ENCODE results near the gene SLC29A3.

SLC29A3 gene

GRCh38 chr10:71392791-71393781 lies 74.0 kb downstream of the SLC29A3 start:
- no peak for DNase-seq (ENCODE audit: low spot score)

- no peak for DNase-seq (ENCODE audit: low spot score)
These were observed 74.9 kb downstream of the SLC29A3 start for GRCh38 chr10:71393841-71394475.

DNA sequence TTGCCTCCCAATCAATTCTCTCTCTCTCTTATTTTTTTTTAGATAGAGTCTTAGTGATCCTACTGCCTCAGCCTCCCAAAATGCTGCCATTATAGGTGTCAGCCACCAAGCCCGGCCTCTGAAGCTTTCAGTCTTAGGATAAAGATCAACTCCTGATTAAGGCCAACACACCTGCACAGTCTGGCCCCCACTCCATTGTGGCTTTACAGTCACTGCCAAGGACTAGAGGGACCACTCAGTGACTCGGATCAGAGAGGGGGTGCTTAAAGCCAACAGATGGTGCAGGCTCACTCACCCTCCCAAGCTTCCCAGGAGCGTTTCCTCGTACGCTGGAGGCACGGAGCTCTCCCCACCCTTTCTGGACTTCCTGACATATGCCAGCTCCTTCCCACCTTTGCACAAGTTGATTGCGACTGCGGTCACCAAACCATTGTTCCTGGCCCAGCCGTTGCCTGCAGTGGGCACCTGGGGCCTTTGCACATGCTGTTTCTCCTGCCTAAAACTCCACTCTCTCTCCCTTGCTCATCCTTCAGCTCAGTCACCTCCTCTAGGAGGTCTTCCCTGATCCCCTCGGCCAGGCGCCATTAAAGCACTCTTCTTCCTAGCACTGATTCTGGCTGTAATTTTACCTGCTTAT lies 76.0 kb downstream of the SLC29A3 start:
- no peak for DNase-seq (ENCODE audit: low spot score)

GRCh38 chr10:71395621-71396020 lies 76.6 kb downstream of the SLC29A3 start:
- no peak for DNase-seq (ENCODE audit: low spot score)

DNA sequence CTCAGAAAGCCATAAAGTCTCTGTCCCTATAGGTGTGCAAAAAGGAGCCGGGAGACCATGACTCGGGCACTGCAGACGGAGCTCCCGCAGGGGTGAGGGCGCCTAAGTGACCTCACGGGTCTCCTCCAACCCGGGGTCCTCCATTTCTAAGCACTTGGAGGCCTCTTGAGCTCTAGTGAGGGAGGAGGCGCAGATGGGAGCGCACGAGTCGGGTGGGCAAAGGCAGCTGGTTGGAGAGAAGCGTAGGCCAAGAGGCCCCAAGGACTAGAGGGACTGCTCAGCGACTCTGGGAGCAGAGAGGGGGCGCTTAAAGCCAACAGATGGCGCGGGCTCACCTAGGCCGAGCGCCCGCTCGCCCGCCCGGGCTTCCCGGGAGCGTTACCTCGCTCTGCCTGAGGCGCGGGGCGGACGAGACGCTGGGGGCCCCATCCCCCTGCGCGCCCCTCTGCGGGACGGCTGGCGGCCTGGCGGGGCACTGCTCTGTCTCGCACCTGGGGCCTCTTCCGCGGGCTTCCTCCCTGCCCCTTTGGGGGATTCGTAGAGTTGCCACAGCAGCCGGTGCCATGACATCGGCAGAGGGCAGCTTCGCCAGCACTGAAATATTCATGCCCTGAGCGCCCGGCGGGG lies 77.1 kb downstream of the SLC29A3 start:
- DNase-seq (ENCODE audit: low spot score): peak; percentile 9

DNA sequence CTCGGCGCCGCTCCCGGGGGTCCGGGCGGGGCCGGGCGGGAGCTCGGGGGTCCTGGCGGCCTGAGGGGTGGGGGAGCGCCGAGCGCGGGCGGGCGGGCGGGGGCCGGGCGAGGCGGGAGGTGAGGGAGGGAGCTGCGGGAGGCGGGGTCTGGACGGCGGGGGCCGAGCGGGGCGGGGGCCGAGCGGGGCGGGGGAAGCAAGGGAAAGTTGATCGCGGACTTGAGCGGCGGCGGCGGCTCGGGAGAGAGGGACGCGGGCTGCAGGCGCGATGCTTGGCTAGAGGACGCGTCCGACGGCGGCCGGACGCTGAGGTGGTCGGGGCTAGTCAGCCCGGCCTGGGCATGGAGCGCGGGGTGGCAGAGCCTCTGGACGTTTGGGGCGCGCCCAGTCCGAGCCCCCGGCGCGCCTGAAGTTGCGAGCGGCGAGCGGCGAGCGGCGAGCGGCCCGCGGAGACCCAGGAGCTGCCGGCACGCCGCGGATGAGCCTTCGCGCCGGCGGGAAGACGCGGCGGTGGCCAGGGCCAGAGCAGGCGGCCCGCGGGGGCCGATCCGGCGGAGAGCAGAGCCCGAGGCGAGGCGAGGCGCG lies 77.7 kb downstream of the SLC29A3 start, which contains the start of gene CDH23:
TSS of gene CDH23 (plus strand) at position 210 of the 585 bp plus-strand sequence. CDS start 42,912 bp downstream, outside the sequence.
- DNase-seq (ENCODE audit: low spot score): no peak

DNA sequence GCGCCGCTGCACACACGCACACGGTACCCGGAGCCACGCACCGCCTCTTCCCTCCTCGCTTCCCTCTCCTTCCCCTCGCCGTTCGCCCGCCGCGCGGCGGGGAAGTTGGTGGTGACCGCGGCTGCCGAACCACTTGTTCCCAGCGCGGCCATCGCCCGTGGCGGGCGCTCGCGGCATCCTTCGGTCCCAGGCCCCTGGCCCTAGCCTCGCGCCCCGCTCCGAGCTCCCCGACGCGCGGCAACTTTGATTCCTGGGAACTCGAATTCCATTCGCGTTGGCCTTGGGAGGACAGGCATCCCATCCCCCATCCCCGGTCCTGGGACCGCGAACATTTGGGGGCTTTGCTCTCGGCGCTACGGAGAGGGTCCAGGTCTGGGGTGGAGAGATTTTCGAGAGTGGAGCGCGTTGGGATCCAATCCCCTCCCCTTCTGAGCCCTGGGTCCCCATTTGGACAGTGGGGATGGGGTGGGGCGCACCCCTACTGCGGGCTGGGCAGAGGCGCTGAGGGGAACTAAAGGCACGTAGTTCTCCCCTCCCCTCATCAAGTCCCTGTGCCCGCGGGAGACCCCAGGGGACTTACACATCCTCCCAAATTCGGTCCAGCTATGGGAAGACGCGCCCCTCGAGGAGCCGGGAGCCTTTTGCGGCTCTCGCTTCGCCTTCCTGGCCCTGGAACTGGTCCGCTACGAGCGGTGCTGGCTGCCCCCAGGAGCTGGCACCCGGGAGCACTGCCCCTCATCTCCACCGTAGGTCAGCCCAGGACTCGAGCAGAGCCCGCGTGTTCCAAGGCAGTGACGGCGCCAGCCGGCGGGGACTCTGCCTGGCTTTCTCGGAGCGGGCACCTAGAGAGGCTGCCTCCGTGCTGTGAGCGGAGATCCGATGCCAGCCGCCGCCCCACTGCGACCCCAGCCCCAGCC lies 78.5 kb downstream of the SLC29A3 start:
- DNase-seq (ENCODE audit: low spot score): no peak

DNA sequence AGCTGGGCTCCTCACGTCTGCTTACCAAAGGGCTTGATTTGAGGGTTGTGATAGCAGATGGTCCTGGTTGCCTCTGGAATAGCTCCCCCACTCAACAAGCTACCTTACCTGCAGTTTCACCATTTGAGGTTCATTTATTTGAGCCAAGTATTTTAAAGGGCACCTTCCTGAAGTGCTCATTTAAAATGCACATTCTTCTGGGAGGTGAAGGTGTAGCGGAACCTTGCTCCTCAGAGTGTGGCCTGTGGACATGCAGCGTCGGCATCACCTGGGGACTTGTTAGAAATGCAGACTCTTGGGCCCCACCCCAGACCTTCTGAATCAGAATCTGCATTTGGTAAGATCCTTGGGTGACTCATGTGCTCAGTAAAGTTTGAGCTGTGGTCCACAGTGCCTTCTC lies 79.9 kb downstream of the SLC29A3 start:
- no peak for DNase-seq (ENCODE audit: low spot score)

DNA sequence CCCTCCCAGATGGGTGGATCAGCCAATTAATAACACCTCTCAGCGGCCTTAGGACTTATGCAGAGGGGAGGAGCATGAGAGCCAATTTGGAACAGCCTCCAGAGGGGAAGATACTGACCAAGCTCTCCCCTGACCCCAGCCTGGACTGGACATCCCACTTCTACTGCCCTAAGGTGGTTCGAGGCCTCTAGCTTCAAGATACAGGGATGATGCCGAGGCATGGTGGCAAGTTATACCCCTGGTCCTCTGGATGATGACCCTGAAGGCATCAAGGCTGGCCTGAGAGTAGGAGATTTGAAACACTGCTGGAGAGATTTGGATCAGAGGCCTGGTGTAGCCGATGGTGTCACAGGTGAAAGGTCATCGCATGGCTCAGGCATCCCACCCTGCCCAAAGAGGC lies 80.9 kb downstream of the SLC29A3 start:
- no peak for DNase-seq (ENCODE audit: low spot score)

- DNase-seq (ENCODE audit: low spot score): no peak
These were observed 82.0 kb downstream of the SLC29A3 start for GRCh38 chr10:71401056-71401455.

DNA sequence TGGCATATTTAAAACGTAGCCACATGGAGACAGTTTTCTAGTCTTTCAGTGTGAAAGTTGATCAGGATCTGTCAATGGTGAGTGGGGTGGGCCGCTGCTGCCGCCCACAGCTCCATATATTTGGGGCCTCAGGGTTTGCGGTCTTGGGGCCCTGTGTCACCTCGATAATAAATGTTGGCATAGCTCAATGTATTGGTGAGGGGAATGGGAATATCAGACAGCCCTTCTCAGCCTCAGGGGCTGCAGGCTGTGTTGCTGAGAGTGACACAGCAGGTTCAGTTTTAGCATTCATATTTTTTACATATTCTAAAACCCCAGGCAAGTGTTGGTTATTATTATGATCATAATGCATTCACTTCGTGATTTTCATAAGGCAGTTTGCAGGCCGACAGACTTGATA lies 82.9 kb downstream of the SLC29A3 start:
- DNase-seq (ENCODE audit: low spot score): no peak

DNA sequence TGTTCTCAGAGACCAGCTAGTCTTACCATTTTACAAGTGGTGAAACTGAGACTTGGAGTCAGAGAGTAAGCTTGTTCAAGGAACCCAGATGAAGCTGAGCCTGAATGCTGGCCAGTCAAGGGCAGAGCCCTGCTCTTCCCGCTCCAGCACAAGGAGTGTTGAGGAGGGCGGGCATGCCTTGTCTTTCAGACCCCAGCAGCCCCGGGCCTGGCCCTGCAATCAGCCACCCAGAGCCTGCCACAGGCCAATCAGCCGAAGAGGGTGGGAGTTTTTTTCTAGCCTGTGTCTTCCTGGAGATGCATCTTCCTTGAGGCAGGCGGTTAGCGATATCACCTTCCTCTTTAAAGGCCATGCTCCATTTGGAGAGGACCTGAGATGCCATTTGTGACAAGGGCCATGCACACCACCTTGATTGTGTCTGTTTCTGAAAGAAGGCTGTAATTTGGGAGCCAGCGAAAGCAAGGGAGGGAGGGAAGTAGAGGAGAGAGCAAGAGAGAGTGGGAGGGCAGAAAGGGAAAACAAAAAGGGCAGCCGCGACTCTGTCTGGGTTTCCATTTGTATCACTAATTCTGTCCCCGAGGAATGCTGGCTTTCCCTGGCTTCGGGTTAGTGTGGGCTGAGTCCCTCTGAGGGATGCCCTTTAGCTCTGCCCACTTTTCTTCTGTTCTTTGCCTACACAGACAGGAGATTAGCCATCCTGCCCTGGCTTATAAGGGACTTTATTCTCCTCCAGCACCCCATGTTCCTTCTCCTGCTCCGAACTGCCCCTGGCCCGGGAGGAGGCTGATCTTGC lies 85.6 kb downstream of the SLC29A3 start:
- DNase-seq (ENCODE audit: low spot score): no peak

GRCh38 chr10:71406878-71407277 lies 87.8 kb downstream of the SLC29A3 start:
- DNase-seq (ENCODE audit: low spot score): no peak

- DNase-seq (ENCODE audit: low spot score): no peak
These were observed 89.6 kb downstream of the SLC29A3 start for GRCh38 chr10:71408436-71409225.

GRCh38 chr10:71409516-71410104 lies 90.6 kb downstream of the SLC29A3 start:
- no peak for DNase-seq (ENCODE audit: low spot score)
